C4-2B (cell line): ENCODE measurements around the gene RIN3.

Source experiments
- ZFX ChIP-seq: fragments of 450-650 bp; IDR thresholded peaks from 2 replicates; pipeline ENCODE4 v1.6.1; 2017
- TF ChIP-seq, protein P1 (sequence below): fragments of 450-650 bp; conservative IDR thresholded peaks from 2 replicates; pipeline ENCODE4 v1.5.1; 2017; ENCODE audit warnings: mild to moderate bottlenecking

DNA sequence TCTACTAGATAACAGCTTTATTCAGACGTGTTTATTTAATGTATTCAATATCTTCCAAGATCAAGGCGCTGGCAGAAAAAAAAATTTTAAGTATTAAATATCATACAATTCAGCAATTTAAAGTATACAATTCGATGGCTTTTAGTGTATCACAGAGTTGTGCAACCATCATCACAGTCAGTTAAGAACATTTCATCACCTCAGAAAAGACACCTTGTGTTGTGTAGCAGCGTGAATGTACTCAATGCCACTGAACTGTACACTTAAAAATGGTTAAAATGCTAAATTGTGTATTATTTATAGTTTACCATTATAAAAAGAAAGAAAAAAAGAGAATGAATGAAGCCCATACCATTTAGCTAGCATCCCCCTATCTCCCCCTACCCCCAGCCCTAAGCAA lies 96.4 kb downstream of the RIN3 start:
- TF ChIP-seq, protein P1, sequence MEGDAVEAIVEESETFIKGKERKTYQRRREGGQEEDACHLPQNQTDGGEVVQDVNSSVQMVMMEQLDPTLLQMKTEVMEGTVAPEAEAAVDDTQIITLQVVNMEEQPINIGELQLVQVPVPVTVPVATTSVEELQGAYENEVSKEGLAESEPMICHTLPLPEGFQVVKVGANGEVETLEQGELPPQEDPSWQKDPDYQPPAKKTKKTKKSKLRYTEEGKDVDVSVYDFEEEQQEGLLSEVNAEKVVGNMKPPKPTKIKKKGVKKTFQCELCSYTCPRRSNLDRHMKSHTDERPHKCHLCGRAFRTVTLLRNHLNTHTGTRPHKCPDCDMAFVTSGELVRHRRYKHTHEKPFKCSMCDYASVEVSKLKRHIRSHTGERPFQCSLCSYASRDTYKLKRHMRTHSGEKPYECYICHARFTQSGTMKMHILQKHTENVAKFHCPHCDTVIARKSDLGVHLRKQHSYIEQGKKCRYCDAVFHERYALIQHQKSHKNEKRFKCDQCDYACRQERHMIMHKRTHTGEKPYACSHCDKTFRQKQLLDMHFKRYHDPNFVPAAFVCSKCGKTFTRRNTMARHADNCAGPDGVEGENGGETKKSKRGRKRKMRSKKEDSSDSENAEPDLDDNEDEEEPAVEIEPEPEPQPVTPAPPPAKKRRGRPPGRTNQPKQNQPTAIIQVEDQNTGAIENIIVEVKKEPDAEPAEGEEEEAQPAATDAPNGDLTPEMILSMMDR, result no peak
- TF ChIP-seq ZFX, result no peak
